Right lobe of liver (tissue), 6 donors: ENCODE measurements around the gene TCEANC2. TPM values are rescaled to one million over a fixed set of nuclear protein-coding genes. Genes with fewer than 3 reads are reported as not detected.

ENCODE experiments used
- ATAC-seq, 4 donors: fragments of 200-7000 bp; cut with Tn5 transposase; one replicate each; pipeline ENCODE4 v1.9.1; 2020; ENCODE audit warnings: mild to moderate bottlenecking in 4 of 4, moderate library complexity in 4 of 4
- DNase-seq, 3 donors: peaks; one replicate each; pipeline ENCODE4 v3.0.0-alpha.2; 2020
- H3K27ac ChIP-seq, 3 donors: fragments of 200-600 bp; one replicate each; pipeline ENCODE4 v1.8.0; 2022
- H3K27me3 ChIP-seq, 2 donors: fragments of 200-600 bp; one replicate each; pipeline ENCODE4 v1.8.0; 2022
- H3K36me3 ChIP-seq, 4 donors: fragments of 200-600 bp; sonication (generic) in 1 of 4; one replicate each; pipeline versions ENCODE4 v1.5.1 to v1.8.0; 2017 to 2022; ENCODE audit warnings: control low read depth in 1 of 4
- H3K4me1 ChIP-seq, 4 donors: fragments of 200-600 bp; sonication (generic) in 1 of 4; one replicate each; pipeline versions ENCODE4 v1.5.1 to v1.8.0; 2017 to 2022; ENCODE audit warnings: control low read depth in 1 of 4
- H3K4me3 ChIP-seq, 3 donors: fragments of 200-600 bp; one replicate each; pipeline ENCODE4 v1.8.0; 2022
- H3K9me3 ChIP-seq, 4 donors: fragments of 200-600 bp; sonication (generic) in 1 of 4; one replicate each; pipeline versions ENCODE4 v1.5.1 to v1.8.0; 2017 to 2022; ENCODE audit warnings: control low read depth in 1 of 4
- POLR2A ChIP-seq: fragments of 450-650 bp; IDR thresholded peaks from one replicate; pipeline ENCODE4 v1.6.1; 2017; ENCODE audit warnings: antibody characterized with exemption, mild to moderate bottlenecking
- WGBS: methylation state at CpG from one replicate; pipeline ENCODE4 v1.1.6; 2018; ENCODE audit warnings: low coverage, low lambda C conversion rate; ENCODE audit not compliant: insufficient coverage; ENCODE audit errors: missing lambda C conversion rate; 5-methylcytosine and 5-hydroxymethylcytosine counted together
- intact Hi-C, 2 donors: fragments of 100-400 bp; cut with DNase I; formaldehyde crosslinking; loops; one replicate each; pipeline versions ENCODE4 v1.11.2 to v1.14.1; 2022
- total RNA-seq, 6 experiments: library from RNA; depleted of rRNA in 2 of 6; stranded (reverse); fragments of >200 nt in 2 of 6; fragmentation: NEBNext Ultra II Directional in 3 of 6; extraction: Animal tissue kit (Norgen Biotek cat#: 25700) in 3 of 6; gene quantifications; one replicate each; pipeline versions ENCODE4 v1.1.0 to v1.2.4, GENCODE V29; 2016 to 2023
- TF ChIP-seq, protein P1 (sequence below), 4 donors: fragments of 200-600 bp in 3 of 4; fragments of 450-650 bp in 1 of 4; IDR thresholded peaks; one replicate each; pipeline versions ENCODE4 v1.5.1 to v1.8.0; 2016 to 2022; ENCODE audit warnings: antibody characterized with exemption in 4 of 4, mild to moderate bottlenecking in 2 of 4
- donor health status: DM: no; HTN: yes; CAD: no.
- donor health status: DM: no; HTN: no; CAD: no.
- donor health status: DM: no; HTN: no; CAD: no.
- donor health status: DM: no; HTN: yes; CAD: no.
- donor health status: DM: no; HTN: yes; CAD: no.

TCEANC2 gene
- total RNA-seq, 6 experiments from 2014 or later = 1.2 to 2.9 (median 1.8) TPM

GRCh38 chr1:54080598-54081049, 27.2 kb downstream of the TCEANC2 start:
- H3K9me3 ChIP-seq = no peaks in the 10 kb centered on the region
- no peaks in the 10 kb centered on the region for H3K27me3 ChIP-seq
- peaks cover 0 to 48% (median 17%) of the 10 kb centered on the region in 4 donors for H3K4me1 ChIP-seq
- H3K4me3 ChIP-seq = no peak overlapping the region
- WGBS = 30% methylated on average over 2 of the region's 2 CpGs
- DNase-seq (no peak), ATAC-seq (peak; percentile 51 to 68 (median 62))
- intact Hi-C loops = no loop called here
- TF ChIP-seq POLR2A = no peak
- TF ChIP-seq, protein P1, sequence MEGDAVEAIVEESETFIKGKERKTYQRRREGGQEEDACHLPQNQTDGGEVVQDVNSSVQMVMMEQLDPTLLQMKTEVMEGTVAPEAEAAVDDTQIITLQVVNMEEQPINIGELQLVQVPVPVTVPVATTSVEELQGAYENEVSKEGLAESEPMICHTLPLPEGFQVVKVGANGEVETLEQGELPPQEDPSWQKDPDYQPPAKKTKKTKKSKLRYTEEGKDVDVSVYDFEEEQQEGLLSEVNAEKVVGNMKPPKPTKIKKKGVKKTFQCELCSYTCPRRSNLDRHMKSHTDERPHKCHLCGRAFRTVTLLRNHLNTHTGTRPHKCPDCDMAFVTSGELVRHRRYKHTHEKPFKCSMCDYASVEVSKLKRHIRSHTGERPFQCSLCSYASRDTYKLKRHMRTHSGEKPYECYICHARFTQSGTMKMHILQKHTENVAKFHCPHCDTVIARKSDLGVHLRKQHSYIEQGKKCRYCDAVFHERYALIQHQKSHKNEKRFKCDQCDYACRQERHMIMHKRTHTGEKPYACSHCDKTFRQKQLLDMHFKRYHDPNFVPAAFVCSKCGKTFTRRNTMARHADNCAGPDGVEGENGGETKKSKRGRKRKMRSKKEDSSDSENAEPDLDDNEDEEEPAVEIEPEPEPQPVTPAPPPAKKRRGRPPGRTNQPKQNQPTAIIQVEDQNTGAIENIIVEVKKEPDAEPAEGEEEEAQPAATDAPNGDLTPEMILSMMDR (IDR thresholded peaks at IDR 0.05) = no peak
- H3K36me3 ChIP-seq = peaks cover 0 to 2% (median 0%) of the 10 kb centered on the region in 4 donors
- H3K27ac ChIP-seq = peak overlapping the region; percentile 9 to 55 (median 19)

DNA sequence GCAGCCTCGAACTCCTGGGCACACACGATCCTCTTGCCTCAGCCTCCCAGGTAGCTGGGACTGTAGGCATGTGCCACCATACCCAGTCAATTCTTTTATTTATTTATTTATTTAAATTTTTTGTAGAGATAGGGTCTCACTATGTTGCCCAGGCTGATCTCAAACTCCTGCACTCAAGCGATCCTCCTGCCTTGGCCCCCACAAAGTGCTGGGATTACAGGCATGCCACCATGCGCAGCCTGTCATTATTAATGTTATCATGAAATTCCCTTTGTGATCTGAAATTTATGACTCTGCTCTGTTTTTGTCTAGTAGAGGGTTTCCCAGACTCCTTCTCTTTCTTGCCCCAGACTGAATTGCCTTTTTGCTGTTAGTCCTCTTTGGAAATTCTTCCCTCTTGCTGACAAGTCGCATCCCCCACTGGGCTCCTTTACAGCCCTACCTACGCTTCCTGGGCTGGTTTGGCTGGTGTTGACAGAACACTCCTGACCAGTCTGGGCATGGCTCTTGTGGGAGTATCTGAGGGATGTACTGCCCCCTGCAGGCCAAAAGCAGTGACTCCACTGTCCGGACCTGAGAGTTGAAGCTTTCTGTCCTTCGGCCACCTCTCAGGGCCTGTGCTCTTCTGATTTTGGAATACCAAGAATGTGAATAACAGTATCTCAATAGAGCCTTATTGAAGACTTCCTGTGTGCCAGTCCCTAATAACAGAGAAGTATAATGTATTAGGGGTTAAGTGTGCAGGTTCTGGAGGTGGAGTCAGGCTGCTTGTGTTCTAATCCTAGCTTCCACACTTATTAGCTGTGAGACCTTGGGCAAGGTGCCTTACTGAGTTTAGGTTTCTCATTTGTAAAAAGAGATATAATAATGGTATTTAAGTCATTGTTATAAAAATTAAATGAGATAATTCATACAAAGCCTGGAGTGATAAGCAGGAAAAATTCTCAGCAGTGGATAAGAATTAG, 28.2 kb downstream of the TCEANC2 start:
- 51% methylated on average over 8 of the region's 8 CpGs for WGBS
- peaks cover 0 to 2% (median 0%) of the 10 kb centered on the region in 4 donors for H3K36me3 ChIP-seq
- ATAC-seq (peak; percentile 90 to 97 (median 96)), DNase-seq (peak; percentile 75 to 85 (median 84))
- H3K4me3 ChIP-seq = no peak overlapping the region
- peaks cover 0 to 46% (median 17%) of the 10 kb centered on the region in 4 donors for H3K4me1 ChIP-seq
- H3K27ac ChIP-seq = peak overlapping the region in 2 of 3 donors; percentile 19 to 55
- H3K27me3 ChIP-seq = no peaks in the 10 kb centered on the region
- intact Hi-C loops = no loop called here
- TF ChIP-seq, protein P1 (IDR thresholded peaks at IDR 0.05) = peak; percentile 80 to 91 (median 82)
- no peak for TF ChIP-seq POLR2A
- no peaks in the 10 kb centered on the region for H3K9me3 ChIP-seq

GRCh38 chr1:54084794-54085193, 31.4 kb downstream of the TCEANC2 start:
- Histone ChIP-seq H3K27me3 (no peaks in the 10 kb centered on the region), H3K4me3 (no peak overlapping the region), H3K4me1 (peaks cover 0 to 19% (median 9%) of the 10 kb centered on the region in 4 donors), H3K27ac (no peak overlapping the region), H3K36me3 (peaks cover 0 to 2% (median 0%) of the 10 kb centered on the region in 4 donors), H3K9me3 (no peaks in the 10 kb centered on the region)
- 89% methylated on average over 2 of the region's 2 CpGs for WGBS
- DNase-seq = no peak
- TF ChIP-seq, protein P1 (IDR thresholded peaks at IDR 0.05) = no peak
- no peak for TF ChIP-seq POLR2A
- no peak for ATAC-seq
- intact Hi-C loops = no loop called here

GRCh38 chr1:54086754-54087153, 33.3 kb downstream of the TCEANC2 start:
- DNase-seq (no peak), ATAC-seq (no peak)
- intact Hi-C loops = no loop called here
- Histone ChIP-seq H3K27me3 (no peaks in the 10 kb centered on the region), H3K9me3 (no peaks in the 10 kb centered on the region), H3K36me3 (peaks cover 0 to 2% (median 0%) of the 10 kb centered on the region in 4 donors), H3K4me1 (peaks cover 0 to under 1% (median 0%) of the 10 kb centered on the region in 4 donors), H3K4me3 (no peak overlapping the region), H3K27ac (no peak overlapping the region)
- TF ChIP-seq, protein P1 (IDR thresholded peaks at IDR 0.05) = no peak
- TF ChIP-seq POLR2A = no peak
- WGBS = 100% methylated on average over 1 of the region's 1 CpG
